Endodermal cell (in vitro differentiated cells): Measurements from ENCODE around the gene NOTO. TPM values are rescaled to one million over a fixed set of nuclear protein-coding genes. Genes with fewer than 3 reads are reported as not detected.

Source experiments
- DNase-seq: peaks from one replicate; pipeline ENCODE4 v3.0.0-alpha.2; 2017
- H3K27ac ChIP-seq: 2 replicates; pipeline ENCODE4 v1.5.1; 2013; ENCODE audit warnings: mild to moderate bottlenecking, low read depth, low read length, moderate library complexity
- H3K27me3 ChIP-seq: 2 replicates; pipeline ENCODE4 v1.6.1; 2013; ENCODE audit warnings: mild to moderate bottlenecking, low read length, moderate library complexity; ENCODE audit not compliant: insufficient read depth, control insufficient read depth, poor library complexity, severe bottlenecking
- H3K36me3 ChIP-seq: 2 replicates; pipeline ENCODE4 v1.7.0; 2013; ENCODE audit warnings: mild to moderate bottlenecking, low read length, moderate library complexity; ENCODE audit not compliant: control insufficient read depth, insufficient read depth
- H3K4me1 ChIP-seq: one replicate; pipeline ENCODE4 v1.7.0; 2013; ENCODE audit warnings: low read length; ENCODE audit not compliant: control insufficient read depth, insufficient read depth
- H3K4me3 ChIP-seq: 2 replicates; pipeline ENCODE4 v1.5.1; 2013; ENCODE audit warnings: mild to moderate bottlenecking, low read length, moderate library complexity
- H3K9ac ChIP-seq: 2 replicates; pipeline ENCODE4 v1.6.1; 2013; ENCODE audit warnings: mild to moderate bottlenecking, low read length, moderate library complexity; ENCODE audit not compliant: poor library complexity, severe bottlenecking; ENCODE audit errors: extremely low read depth
- H3K9me3 ChIP-seq: 2 replicates; pipeline ENCODE4 v1.6.1; 2013; ENCODE audit warnings: mild to moderate bottlenecking, low read length, moderate library complexity; ENCODE audit not compliant: control insufficient read depth
- H3K27ac Mint-ChIP-seq: 2 replicates; pipeline ENCODE4 v1.8.0; 2020; ENCODE audit warnings: mixed read lengths
- H3K27me3 Mint-ChIP-seq: 2 replicates; pipeline ENCODE4 v1.8.0; 2021; ENCODE audit warnings: mild to moderate bottlenecking, mixed read lengths; ENCODE audit not compliant: insufficient read depth
- H3K36me3 Mint-ChIP-seq: 2 replicates; pipeline ENCODE4 v1.8.0; 2020; ENCODE audit warnings: low read depth, mixed read lengths
- H3K4me1 Mint-ChIP-seq: 2 replicates; pipeline ENCODE4 v1.8.0; 2020; ENCODE audit warnings: mixed read lengths
- H3K4me3 Mint-ChIP-seq: 2 replicates; pipeline ENCODE4 v1.8.0; 2020; ENCODE audit warnings: mild to moderate bottlenecking, moderate library complexity, mixed read lengths
- H3K9me3 Mint-ChIP-seq: 2 replicates; pipeline ENCODE4 v1.8.0; 2020; ENCODE audit warnings: mild to moderate bottlenecking, mixed read lengths
- CTCF ChIP-seq: fragments of 200-600 bp; sonication (generic); conservative IDR thresholded peaks from 2 replicates; pipeline ENCODE4 v1.5.0; 2021; ENCODE audit warnings: antibody characterized with exemption, mild to moderate bottlenecking
- WGBS, 2 experiments: methylation state at CpG; one replicate each; pipeline versions ENCODE4 v1.1.5 to v1.1.7; 2013; ENCODE audit warnings: missing lambda C conversion rate in 2 of 2, mixed read lengths in 1 of 2; ENCODE audit not compliant: insufficient coverage in 1 of 2, insufficient read length in 1 of 2; 5-methylcytosine and 5-hydroxymethylcytosine counted together
- total RNA-seq, 2 donors: library from RNA; stranded (reverse); fragmentation: NEBNext Ultra II Directional in 1 of 2; extraction: Animal tissue kit (Norgen Biotek cat#: 25700) in 1 of 2; gene quantifications; 2 replicates in 1 of 2; 3 replicates in 1 of 2; pipeline ENCODE4 v1.2.1, GENCODE V29; 2021

NOTO gene
- total RNA-seq, 2 donors from 2014 or later, result not detected

- TF ChIP-seq CTCF, result no peak
- 88% methylated on average over 6 of the region's 6 CpGs; no CpG with 5 or more reads in 1 of the 2 experiments for WGBS, 2 experiments
- Mint-ChIP-seq H3K4me1 (peaks cover 15% of the 10 kb centered on the region), H3K36me3 (no peaks in the 10 kb centered on the region), H3K27ac (no peak overlapping the region), H3K27me3 (peaks cover 55% of the 10 kb centered on the region), H3K4me3 (no peak overlapping the region), H3K9me3 (no peaks in the 10 kb centered on the region)
- Histone ChIP-seq H3K36me3 (no peaks in the 10 kb centered on the region), H3K27ac (no peak overlapping the region), H3K4me3 (no peak overlapping the region), H3K4me1 (no peaks in the 10 kb centered on the region), H3K27me3 (peaks cover 39% of the 10 kb centered on the region), H3K9ac (no peak overlapping the region), H3K9me3 (no peaks in the 10 kb centered on the region)
- no peak for DNase-seq
Observed at GRCh38 chr2:73172963-73173362, 29.4 kb upstream of the NOTO start.

- no peak overlapping the region for H3K4me3 ChIP-seq
- 92 to 98% methylated on average over 4 to 7 of the region's 7 CpGs for WGBS, 2 experiments
- H3K4me1 Mint-ChIP-seq, result peaks cover 15% of the 10 kb centered on the region
- no peak overlapping the region for H3K9ac ChIP-seq
- H3K9me3 ChIP-seq, result no peaks in the 10 kb centered on the region
- H3K4me3 Mint-ChIP-seq, result no peak overlapping the region
- H3K36me3 ChIP-seq, result no peaks in the 10 kb centered on the region
- no peaks in the 10 kb centered on the region for H3K36me3 Mint-ChIP-seq
- H3K27me3 Mint-ChIP-seq, result peaks cover 58% of the 10 kb centered on the region
- H3K27ac ChIP-seq, result no peak overlapping the region
- DNase-seq, result no peak
- H3K27ac Mint-ChIP-seq, result no peak overlapping the region
- TF ChIP-seq CTCF, result no peak
- H3K9me3 Mint-ChIP-seq, result no peaks in the 10 kb centered on the region
- peaks cover 47% of the 10 kb centered on the region for H3K27me3 ChIP-seq
- no peaks in the 10 kb centered on the region for H3K4me1 ChIP-seq
Observed at GRCh38 chr2:73173781-73174180, 28.6 kb upstream of the NOTO start.

- DNase-seq, result no peak
- Histone ChIP-seq H3K4me1 (no peaks in the 10 kb centered on the region), H3K9me3 (no peaks in the 10 kb centered on the region), H3K4me3 (no peak overlapping the region), H3K27ac (no peak overlapping the region), H3K9ac (no peak overlapping the region), H3K27me3 (peaks cover 52% of the 10 kb centered on the region), H3K36me3 (no peaks in the 10 kb centered on the region)
- WGBS, 2 experiments, result 89 to 93% methylated on average over 9 to 10 of the region's 10 CpGs
- no peaks in the 10 kb centered on the region for H3K9me3 Mint-ChIP-seq
- H3K4me1 Mint-ChIP-seq, result peaks cover 15% of the 10 kb centered on the region
- no peaks in the 10 kb centered on the region for H3K36me3 Mint-ChIP-seq
- H3K27ac Mint-ChIP-seq, result no peak overlapping the region
- H3K27me3 Mint-ChIP-seq, result peaks cover 59% of the 10 kb centered on the region
- no peak overlapping the region for H3K4me3 Mint-ChIP-seq
- TF ChIP-seq CTCF, result no peak
Observed at GRCh38 chr2:73174244-73174643, 28.1 kb upstream of the NOTO start.
